ENCODE data around the gene FGFR3.

DNA sequence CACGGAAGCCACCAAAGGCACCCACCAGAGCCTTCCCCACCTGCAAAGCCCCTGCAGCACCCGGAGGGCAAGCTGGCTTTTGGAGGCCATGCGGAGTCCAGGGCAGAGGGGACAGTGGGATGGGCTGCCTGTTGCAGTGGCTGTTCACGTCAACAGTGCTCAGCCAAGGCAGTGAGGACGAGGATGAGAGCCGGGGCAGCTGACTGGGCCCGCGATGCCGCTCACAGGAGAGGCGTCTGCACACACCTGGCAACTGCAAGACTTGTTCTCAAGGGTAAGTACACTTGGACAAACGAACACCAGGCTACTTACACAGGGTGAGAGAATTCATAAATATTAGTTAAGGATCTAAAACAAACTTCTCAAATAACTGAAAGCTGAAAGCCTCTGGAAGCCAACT, 19.6 kb downstream of the FGFR3 start:
- no peak for TF ChIP-seq BHLHE40 (IDR thresholded peaks at IDR 0.05; ENCODE audit: borderline replicate concordance in 1 of 2, low read depth in 2 of 2, low read length in 1 of 2)
- TF ChIP-seq SREBF2 (IDR thresholded peaks at IDR 0.05; ENCODE audit: low read length): no peak
- TF ChIP-seq, protein P1, sequence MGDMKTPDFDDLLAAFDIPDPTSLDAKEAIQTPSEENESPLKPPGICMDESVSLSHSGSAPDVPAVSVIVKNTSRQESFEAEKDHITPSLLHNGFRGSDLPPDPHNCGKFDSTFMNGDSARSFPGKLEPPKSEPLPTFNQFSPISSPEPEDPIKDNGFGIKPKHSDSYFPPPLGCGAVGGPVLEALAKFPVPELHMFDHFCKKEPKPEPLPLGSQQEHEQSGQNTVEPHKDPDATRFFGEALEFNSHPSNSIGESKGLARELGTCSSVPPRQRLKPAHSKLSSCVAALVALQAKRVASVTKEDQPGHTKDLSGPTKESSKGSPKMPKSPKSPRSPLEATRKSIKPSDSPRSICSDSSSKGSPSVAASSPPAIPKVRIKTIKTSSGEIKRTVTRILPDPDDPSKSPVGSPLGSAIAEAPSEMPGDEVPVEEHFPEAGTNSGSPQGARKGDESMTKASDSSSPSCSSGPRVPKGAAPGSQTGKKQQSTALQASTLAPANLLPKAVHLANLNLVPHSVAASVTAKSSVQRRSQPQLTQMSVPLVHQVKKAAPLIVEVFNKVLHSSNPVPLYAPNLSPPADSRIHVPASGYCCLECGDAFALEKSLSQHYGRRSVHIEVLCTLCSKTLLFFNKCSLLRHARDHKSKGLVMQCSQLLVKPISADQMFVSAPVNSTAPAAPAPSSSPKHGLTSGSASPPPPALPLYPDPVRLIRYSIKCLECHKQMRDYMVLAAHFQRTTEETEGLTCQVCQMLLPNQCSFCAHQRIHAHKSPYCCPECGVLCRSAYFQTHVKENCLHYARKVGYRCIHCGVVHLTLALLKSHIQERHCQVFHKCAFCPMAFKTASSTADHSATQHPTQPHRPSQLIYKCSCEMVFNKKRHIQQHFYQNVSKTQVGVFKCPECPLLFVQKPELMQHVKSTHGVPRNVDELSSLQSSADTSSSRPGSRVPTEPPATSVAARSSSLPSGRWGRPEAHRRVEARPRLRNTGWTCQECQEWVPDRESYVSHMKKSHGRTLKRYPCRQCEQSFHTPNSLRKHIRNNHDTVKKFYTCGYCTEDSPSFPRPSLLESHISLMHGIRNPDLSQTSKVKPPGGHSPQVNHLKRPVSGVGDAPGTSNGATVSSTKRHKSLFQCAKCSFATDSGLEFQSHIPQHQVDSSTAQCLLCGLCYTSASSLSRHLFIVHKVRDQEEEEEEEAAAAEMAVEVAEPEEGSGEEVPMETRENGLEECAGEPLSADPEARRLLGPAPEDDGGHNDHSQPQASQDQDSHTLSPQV (IDR thresholded peaks at IDR 0.05): no peak
- TF ChIP-seq, protein P2, sequence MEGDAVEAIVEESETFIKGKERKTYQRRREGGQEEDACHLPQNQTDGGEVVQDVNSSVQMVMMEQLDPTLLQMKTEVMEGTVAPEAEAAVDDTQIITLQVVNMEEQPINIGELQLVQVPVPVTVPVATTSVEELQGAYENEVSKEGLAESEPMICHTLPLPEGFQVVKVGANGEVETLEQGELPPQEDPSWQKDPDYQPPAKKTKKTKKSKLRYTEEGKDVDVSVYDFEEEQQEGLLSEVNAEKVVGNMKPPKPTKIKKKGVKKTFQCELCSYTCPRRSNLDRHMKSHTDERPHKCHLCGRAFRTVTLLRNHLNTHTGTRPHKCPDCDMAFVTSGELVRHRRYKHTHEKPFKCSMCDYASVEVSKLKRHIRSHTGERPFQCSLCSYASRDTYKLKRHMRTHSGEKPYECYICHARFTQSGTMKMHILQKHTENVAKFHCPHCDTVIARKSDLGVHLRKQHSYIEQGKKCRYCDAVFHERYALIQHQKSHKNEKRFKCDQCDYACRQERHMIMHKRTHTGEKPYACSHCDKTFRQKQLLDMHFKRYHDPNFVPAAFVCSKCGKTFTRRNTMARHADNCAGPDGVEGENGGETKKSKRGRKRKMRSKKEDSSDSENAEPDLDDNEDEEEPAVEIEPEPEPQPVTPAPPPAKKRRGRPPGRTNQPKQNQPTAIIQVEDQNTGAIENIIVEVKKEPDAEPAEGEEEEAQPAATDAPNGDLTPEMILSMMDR (IDR thresholded peaks at IDR 0.05 in 2 of 3, conservative IDR thresholded peaks at IDR 0.05 in 1 of 3; ENCODE audit: control insufficient read depth in 2 of 3, extremely low read depth in 1 of 3, insufficient read depth in 1 of 3, low read depth in 3 of 3, low read length in 3 of 3): no peak
- no peak for TF ChIP-seq CREB1 (IDR thresholded peaks at IDR 0.05; ENCODE audit: low read depth)
- TF ChIP-seq JUND (IDR thresholded peaks at IDR 0.05; ENCODE audit: low read depth, low read length): no peak
- no peak for TF ChIP-seq RCOR1 (conservative IDR thresholded peaks at IDR 0.05; ENCODE audit: low read depth, low read length)
- no peak for TF ChIP-seq KAT2A (conservative IDR thresholded peaks at IDR 0.05; ENCODE audit: control insufficient read depth, low read depth, low read length)
